ENCODE measurements around the gene ETFA. TPM values are rescaled to one million over a fixed set of nuclear protein-coding genes. Genes with fewer than 3 reads are reported as not detected.

ETFA gene
- total RNA-seq, 1 experiment from 2014 or later: 84.4 TPM

DNA sequence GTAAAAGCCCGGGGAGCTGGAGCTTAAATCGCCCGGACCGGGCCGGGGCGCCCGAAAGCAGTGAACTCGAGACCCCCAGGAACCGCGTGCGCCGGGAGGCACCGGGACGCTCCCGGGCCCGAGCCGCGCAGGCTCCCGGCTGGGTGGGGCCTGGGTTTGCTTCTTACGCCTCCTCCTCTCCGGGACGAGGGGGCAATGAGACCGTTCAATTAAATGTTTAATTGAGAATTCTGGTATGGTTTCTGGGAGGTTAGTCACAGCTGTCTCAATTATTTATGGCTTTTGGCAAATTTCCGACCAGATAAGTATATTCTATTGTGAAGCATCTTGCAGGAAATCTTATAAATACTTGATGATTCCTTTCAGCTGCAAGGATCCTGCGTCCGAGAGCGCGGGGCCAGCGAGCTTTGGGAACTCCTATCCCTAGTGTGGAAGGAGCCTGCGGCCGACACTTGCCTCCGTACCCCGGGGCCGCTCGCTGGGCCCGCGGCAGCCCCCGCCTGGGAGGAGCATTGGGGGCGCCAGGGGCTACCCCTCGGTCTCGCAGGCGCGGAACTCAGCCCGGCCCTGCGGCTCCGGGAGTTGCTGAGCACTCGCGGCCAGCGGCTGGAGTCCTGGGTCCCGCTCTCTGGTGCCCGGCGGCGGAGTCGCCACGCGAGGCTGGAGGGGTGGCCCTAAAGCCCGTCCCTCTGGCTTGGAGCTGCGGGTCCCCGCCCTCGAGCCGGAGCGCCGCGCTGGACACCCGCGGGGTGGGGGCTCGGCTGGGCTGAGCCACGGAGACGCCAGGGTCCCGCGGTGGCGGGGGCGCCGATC, 35.6 kb upstream of the ETFA start (continued):
- TF ChIP-seq, protein P1, sequence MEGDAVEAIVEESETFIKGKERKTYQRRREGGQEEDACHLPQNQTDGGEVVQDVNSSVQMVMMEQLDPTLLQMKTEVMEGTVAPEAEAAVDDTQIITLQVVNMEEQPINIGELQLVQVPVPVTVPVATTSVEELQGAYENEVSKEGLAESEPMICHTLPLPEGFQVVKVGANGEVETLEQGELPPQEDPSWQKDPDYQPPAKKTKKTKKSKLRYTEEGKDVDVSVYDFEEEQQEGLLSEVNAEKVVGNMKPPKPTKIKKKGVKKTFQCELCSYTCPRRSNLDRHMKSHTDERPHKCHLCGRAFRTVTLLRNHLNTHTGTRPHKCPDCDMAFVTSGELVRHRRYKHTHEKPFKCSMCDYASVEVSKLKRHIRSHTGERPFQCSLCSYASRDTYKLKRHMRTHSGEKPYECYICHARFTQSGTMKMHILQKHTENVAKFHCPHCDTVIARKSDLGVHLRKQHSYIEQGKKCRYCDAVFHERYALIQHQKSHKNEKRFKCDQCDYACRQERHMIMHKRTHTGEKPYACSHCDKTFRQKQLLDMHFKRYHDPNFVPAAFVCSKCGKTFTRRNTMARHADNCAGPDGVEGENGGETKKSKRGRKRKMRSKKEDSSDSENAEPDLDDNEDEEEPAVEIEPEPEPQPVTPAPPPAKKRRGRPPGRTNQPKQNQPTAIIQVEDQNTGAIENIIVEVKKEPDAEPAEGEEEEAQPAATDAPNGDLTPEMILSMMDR (IDR thresholded peaks at IDR 0.05): no peak

DNA sequence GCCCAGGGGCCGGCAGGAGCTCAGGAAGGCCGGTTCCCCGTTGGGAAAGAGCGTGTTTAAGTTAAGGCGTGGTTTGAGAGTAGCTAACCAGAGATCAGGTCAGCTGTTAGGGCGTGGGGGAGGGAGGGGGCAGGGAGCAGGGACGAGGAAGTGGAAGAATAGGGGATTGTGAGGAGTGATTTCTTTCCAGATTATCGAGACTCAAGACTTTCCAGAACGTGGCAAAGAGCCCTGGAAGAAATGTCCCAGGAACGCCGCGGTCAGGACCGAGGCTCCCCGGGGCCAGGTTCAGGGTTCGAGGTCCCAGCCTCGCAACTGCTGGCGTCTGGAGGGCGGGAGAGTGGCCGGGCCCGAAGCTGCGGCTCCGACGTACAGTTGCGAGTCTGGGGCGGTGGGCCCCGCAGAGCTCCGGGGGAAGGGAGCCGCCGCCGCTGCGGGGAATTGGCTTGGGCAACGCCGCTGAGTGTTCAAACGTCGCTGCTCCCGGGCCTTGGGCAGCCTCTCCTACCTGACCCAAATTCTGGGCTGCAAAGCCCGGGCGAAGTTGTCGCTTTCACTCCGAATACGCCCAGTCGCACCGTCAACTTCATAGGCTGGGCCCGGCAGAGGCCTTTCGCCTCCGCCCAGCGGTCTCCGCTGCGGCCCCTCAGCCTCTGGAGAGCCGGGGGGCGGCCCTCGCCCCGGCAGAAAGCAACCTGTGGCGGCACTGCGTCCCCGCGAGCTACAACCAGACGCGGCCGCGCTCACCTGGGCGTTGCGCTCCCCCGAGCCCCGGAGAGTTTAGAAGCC, 34.8 kb upstream of the ETFA start:
- POLR2A ChIA-PET: interaction anchor here (1.3 to 2.8 kb wide), 2 partner anchors 10 to 34 kb away, joined by 3 to 29 read pairs; partner anchors contain the start of gene ISL2
- Mint-ChIP-seq H3K9me3 (no peaks in the 10 kb centered on the region), H3K4me3 (peak overlapping the region; percentile 70), H3K27me3 (ENCODE audit: low read depth) (peaks cover 97% of the 10 kb centered on the region), H3K4me1 (peaks cover 25% of the 10 kb centered on the region), H3K36me3 (no peaks in the 10 kb centered on the region), H3K27ac (no peak overlapping the region)
- ATAC-seq (peak; percentile 21), DNase-seq (ENCODE audit: low spot score) (peak; percentile 68)
- no peak for TF ChIP-seq KAT7 (CRISPR knock-in tag; IDR thresholded peaks at IDR 0.05; ENCODE audit: borderline replicate concordance)
- no peak for TF ChIP-seq TEAD4 (CRISPR knock-in tag; IDR thresholded peaks at IDR 0.05)
- TF ChIP-seq, protein P2, sequence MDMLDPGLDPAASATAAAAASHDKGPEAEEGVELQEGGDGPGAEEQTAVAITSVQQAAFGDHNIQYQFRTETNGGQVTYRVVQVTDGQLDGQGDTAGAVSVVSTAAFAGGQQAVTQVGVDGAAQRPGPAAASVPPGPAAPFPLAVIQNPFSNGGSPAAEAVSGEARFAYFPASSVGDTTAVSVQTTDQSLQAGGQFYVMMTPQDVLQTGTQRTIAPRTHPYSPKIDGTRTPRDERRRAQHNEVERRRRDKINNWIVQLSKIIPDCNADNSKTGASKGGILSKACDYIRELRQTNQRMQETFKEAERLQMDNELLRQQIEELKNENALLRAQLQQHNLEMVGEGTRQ (CRISPR knock-in tag; IDR thresholded peaks at IDR 0.05): peak; percentile 47
- TF ChIP-seq, protein P3, sequence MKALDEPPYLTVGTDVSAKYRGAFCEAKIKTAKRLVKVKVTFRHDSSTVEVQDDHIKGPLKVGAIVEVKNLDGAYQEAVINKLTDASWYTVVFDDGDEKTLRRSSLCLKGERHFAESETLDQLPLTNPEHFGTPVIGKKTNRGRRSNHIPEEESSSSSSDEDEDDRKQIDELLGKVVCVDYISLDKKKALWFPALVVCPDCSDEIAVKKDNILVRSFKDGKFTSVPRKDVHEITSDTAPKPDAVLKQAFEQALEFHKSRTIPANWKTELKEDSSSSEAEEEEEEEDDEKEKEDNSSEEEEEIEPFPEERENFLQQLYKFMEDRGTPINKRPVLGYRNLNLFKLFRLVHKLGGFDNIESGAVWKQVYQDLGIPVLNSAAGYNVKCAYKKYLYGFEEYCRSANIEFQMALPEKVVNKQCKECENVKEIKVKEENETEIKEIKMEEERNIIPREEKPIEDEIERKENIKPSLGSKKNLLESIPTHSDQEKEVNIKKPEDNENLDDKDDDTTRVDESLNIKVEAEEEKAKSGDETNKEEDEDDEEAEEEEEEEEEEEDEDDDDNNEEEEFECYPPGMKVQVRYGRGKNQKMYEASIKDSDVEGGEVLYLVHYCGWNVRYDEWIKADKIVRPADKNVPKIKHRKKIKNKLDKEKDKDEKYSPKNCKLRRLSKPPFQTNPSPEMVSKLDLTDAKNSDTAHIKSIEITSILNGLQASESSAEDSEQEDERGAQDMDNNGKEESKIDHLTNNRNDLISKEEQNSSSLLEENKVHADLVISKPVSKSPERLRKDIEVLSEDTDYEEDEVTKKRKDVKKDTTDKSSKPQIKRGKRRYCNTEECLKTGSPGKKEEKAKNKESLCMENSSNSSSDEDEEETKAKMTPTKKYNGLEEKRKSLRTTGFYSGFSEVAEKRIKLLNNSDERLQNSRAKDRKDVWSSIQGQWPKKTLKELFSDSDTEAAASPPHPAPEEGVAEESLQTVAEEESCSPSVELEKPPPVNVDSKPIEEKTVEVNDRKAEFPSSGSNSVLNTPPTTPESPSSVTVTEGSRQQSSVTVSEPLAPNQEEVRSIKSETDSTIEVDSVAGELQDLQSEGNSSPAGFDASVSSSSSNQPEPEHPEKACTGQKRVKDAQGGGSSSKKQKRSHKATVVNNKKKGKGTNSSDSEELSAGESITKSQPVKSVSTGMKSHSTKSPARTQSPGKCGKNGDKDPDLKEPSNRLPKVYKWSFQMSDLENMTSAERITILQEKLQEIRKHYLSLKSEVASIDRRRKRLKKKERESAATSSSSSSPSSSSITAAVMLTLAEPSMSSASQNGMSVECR (CRISPR knock-in tag; IDR thresholded peaks at IDR 0.05; ENCODE audit: borderline replicate concordance): peak; percentile 52; the same call in 1 of the 2 replicates
- TF ChIP-seq, protein P4, sequence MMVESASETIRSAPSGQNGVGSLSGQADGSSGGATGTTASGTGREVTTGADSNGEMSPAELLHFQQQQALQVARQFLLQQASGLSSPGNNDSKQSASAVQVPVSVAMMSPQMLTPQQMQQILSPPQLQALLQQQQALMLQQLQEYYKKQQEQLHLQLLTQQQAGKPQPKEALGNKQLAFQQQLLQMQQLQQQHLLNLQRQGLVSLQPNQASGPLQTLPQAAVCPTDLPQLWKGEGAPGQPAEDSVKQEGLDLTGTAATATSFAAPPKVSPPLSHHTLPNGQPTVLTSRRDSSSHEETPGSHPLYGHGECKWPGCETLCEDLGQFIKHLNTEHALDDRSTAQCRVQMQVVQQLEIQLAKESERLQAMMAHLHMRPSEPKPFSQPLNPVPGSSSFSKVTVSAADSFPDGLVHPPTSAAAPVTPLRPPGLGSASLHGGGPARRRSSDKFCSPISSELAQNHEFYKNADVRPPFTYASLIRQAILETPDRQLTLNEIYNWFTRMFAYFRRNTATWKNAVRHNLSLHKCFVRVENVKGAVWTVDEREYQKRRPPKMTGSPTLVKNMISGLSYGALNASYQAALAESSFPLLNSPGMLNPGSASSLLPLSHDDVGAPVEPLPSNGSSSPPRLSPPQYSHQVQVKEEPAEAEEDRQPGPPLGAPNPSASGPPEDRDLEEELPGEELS (CRISPR knock-in tag; IDR thresholded peaks at IDR 0.05): peak; percentile 56; the same call in 1 of the 2 replicates
- CTCF ChIA-PET: interaction anchor here (0.6 to 2.7 kb wide), 7 partner anchors 10 to 270 kb away, joined by 3 to 20 read pairs (median 4); partner anchors contain the start of gene ISL2

DNA sequence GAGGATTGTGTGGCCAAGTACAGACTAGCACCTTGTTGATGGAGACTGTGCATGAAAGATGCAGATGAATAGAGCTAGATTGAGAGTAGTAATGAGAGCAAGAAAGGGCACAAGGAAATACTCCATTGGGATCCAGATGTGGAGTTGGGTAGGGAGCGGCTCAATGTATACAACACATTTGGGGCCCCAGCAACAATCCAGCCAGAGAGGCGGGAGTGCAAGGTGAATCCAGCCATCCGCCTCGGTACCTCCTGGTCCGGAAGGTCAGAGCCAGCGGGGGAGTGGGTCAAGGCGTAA, 34.3 kb upstream of the ETFA start:
- peak overlapping the region; percentile 70 for H3K4me3 Mint-ChIP-seq
- POLR2A ChIA-PET: interaction anchor here (2.8 kb wide), 1 partner anchor 10 kb away, joined by 29 read pairs; the partner anchor contains the start of gene ISL2
- H3K27me3 Mint-ChIP-seq (ENCODE audit: low read depth): peaks cover 97% of the 10 kb centered on the region
- CTCF ChIA-PET: interaction anchor here (0.6 to 2.7 kb wide), 7 partner anchors 9 to 271 kb away, joined by 3 to 20 read pairs (median 4); partner anchors contain the start of gene ISL2
- DNase-seq (ENCODE audit: low spot score) (no peak), ATAC-seq (no peak)
- no peaks in the 10 kb centered on the region for H3K9me3 Mint-ChIP-seq
- TF ChIP-seq CREB1 (CRISPR knock-in tag; IDR thresholded peaks at IDR 0.05) (no peak), ETV6 (CRISPR knock-in tag; IDR thresholded peaks at IDR 0.05) (no peak), ZNF121 (CRISPR knock-in tag; IDR thresholded peaks at IDR 0.05) (no peak), FOXK1 (CRISPR knock-in tag; IDR thresholded peaks at IDR 0.05) (no peak), ESRRA (CRISPR knock-in tag; IDR thresholded peaks at IDR 0.05; ENCODE audit: borderline replicate concordance) (no peak), NR2C2 (CRISPR knock-in tag; IDR thresholded peaks at IDR 0.05) (no peak), HMGA2 (CRISPR knock-in tag; IDR thresholded peaks at IDR 0.05) (no peak), NFYB (CRISPR knock-in tag; conservative IDR thresholded peaks at IDR 0.05; ENCODE audit: low read depth) (no peak), ZNF219 (CRISPR knock-in tag; IDR thresholded peaks at IDR 0.05; ENCODE audit: borderline replicate concordance) (no peak), NFATC4 (CRISPR knock-in tag; IDR thresholded peaks at IDR 0.05) (no peak), MXD4 (CRISPR knock-in tag; IDR thresholded peaks at IDR 0.05; ENCODE audit: borderline replicate concordance) (no peak), SMAD3 (CRISPR knock-in tag; IDR thresholded peaks at IDR 0.05; ENCODE audit: borderline replicate concordance) (no peak), ZNF423 (CRISPR knock-in tag; IDR thresholded peaks at IDR 0.05) (0 out of 2 replicates have a peak, but pooled peaks have one; percentile 63), GABPB1 (CRISPR knock-in tag; IDR thresholded peaks at IDR 0.05) (0 out of 2 replicates have a peak, but pooled peaks have one; percentile 14), TEAD4 (CRISPR knock-in tag; IDR thresholded peaks at IDR 0.05) (no peak), ZNF396 (CRISPR knock-in tag; IDR thresholded peaks at IDR 0.05; ENCODE audit: borderline replicate concordance) (no peak)
- TF ChIP-seq, protein P2 (CRISPR knock-in tag; IDR thresholded peaks at IDR 0.05): no peak
- no peak overlapping the region for H3K27ac Mint-ChIP-seq
- H3K36me3 Mint-ChIP-seq: no peaks in the 10 kb centered on the region
- peaks cover 30% of the 10 kb centered on the region for H3K4me1 Mint-ChIP-seq
